ENCODE data around the gene SEZ6. TPM values are rescaled to one million over a fixed set of nuclear protein-coding genes. Genes with fewer than 3 reads are reported as not detected.

SEZ6 gene
- total RNA-seq, 1 donor = not detected

DNA sequence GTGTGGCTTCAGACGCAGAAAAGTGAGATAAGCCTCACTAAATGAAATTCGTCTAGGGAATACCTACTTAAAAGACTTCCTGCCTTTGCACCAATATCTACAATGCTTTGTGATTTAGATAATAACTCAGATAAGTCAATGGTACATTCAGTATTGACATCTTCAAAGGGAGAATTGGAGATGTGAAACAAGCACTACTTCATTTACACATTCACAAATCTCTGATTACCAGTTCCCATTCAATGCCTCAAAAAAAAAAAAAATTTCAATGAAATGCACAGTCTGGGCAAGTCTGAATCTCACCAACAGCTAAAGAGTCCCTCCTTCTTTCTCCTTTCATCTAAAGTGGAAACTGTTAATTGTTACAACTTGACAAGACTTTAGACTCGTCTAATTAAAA lies 58.2 kb downstream of the SEZ6 start:
- no peak for DNase-seq (ENCODE audit: low read depth)
- TF ChIP-seq CTCF (IDR thresholded peaks at IDR 0.05; ENCODE audit: insufficient read depth, low read length) = no peak
- H3K4me3 ChIP-seq (ENCODE audit: low read depth, low read length) = peak overlapping the region; percentile 88

DNA sequence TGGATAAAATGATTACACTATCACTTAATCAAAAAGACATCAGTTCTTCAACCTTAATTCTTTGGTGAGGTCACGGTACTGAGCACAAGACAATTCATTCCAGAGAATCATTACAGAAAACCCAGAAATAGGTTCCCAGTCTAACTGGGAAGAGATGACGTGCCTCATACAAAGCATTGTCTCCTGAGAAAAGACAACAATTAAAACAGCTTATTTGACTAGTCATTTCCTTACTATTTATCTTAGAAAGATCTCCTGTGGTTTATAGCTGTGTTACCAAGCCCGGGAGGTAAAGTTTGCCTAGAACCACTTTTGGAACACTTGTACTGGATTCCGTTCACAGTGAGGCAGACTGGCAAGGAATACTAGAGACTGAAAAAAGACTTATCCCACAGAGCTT lies 59.6 kb downstream of the SEZ6 start:
- peak; percentile 85 for DNase-seq (ENCODE audit: low read depth)
- peak overlapping the region; percentile 5 for H3K4me3 ChIP-seq (ENCODE audit: low read depth, low read length)
- no peak for TF ChIP-seq CTCF (IDR thresholded peaks at IDR 0.05; ENCODE audit: insufficient read depth, low read length)

- no peak for TF ChIP-seq CTCF (IDR thresholded peaks at IDR 0.05; ENCODE audit: insufficient read depth, low read length)
- DNase-seq (ENCODE audit: low read depth) = peak; percentile 73
- H3K4me3 ChIP-seq (ENCODE audit: low read depth, low read length) = peak overlapping the region; percentile 2
Measured at GRCh38 chr17:28944862-28945741, 60.7 kb downstream of the SEZ6 start.

- no peak overlapping the region for H3K4me3 ChIP-seq (ENCODE audit: low read depth, low read length)
- no peak for DNase-seq (ENCODE audit: low read depth)
- no peak for TF ChIP-seq CTCF (IDR thresholded peaks at IDR 0.05; ENCODE audit: insufficient read depth, low read length)
Measured at GRCh38 chr17:28944343-28944742, 61.5 kb downstream of the SEZ6 start.

DNA sequence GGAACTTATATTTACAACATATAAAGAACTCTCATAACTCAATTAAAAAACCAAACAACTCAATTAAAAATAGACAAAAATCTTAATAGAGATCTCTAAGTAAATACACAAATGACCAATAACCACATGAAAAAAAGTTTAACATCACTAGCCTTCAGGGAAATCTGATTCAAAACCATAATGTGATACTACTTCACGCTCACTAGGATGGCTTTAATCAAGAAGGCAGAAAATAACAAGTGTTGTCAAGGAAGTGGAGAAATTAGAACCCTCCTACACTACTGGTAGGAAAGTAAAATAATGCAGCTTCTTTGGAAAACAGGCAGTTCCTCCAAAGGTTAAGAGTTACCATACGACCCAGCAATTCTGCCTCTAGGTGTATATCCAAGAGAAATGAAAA lies 62.9 kb downstream of the SEZ6 start:
- no peak for TF ChIP-seq CTCF (IDR thresholded peaks at IDR 0.05; ENCODE audit: insufficient read depth, low read length)
- DNase-seq (ENCODE audit: low read depth) = no peak
- H3K4me3 ChIP-seq (ENCODE audit: low read depth, low read length) = no peak overlapping the region

DNA sequence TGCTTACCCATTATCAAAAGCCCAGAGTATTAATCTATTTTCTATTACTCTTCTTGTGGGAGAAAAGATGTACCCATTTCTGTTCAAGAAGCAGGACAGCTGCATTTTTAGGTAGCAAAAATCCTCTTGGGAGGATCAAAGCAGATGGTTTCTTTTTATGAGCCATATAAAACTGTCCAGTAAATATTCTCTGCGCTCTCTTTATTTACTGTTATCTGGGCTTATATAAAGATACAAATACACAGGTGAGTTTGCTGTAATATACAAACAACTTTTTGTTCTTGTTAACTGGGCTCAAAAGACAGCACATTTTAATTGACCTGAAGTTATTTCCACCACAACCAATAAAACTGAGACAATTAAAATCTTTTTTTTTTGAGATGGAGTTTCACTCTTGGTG lies 64.6 kb downstream of the SEZ6 start:
- no peak for TF ChIP-seq CTCF (IDR thresholded peaks at IDR 0.05; ENCODE audit: insufficient read depth, low read length)
- no peak for DNase-seq (ENCODE audit: low read depth)
- no peak overlapping the region for H3K4me3 ChIP-seq (ENCODE audit: low read depth, low read length)
